Activated T-cell treated with anti-CD3 and anti-CD28 coated beads for 24 hours (primary cell): ENCODE data around the gene PCDH12.
"Not testable (repeated sequence)": the region's sequence is repeated elsewhere in the genome, so short reads cannot be mapped to it uniquely, and the experiment has no call there.

Experiments used
- DNase-seq: peaks from one replicate; pipeline ENCODE4 v3.0.0-alpha.2; 2020; ENCODE audit warnings: low read depth

PCDH12 gene

GRCh38 chr5:141935538-141935937 is 22.5 kb downstream of the PCDH12 start:
- DNase-seq = no peak

- DNase-seq = no peak
Measured at GRCh38 chr5:141934099-141934844, 23.7 kb downstream of the PCDH12 start.

- DNase-seq = no peak
Measured at GRCh38 chr5:141933151-141933550, 24.9 kb downstream of the PCDH12 start.

DNA sequence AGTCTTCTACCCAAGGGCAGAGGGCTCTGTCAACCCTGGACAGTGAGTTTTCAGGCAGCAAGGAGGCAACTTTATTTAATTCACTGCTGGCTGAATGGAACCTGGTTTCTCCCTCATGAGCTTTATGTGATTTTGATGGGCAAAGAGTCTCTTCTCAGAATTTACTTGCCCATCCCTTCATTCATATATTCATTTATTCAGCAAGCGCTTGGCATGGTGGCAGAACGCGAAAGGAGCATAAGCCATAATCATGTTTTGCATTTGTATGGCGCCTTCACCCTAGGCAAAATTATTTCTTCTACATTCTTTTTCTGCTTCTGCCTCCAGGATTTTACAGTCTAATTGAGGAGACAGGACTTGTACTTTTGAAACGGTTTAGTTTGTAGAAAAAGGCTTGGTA is 26.3 kb downstream of the PCDH12 start:
- no peak for DNase-seq

DNA sequence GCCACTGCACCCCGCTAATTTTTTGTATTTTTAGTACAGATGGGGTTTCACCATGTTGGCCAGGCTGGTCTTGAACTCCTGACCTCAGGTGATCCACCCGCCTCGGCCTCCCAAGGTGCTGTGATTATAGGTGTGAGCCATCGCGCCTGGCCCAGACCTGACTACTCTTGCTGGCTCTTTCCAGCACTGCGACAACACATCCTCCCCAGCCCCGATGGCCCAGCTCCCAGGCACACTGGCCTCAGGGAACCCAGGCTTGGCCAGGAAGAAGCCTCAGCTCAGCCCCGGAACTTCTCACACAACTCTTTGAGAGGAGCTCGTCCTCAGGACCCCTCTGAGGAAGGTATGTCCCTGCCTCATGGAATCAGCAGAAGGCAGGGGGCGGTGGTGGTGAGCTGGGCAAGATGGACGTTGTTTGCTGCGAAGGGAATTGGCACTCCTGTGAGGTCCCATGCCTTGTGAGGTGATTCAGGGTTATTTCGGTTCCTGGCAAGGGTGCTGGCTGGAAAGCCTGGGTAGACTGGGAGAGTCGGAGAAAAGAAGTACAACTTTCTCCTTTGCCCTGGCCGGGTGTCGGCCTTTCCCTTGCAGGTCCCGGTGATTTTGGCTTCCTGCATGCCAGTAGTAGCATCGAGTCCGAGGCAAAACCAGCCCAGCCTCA is 28.5 kb downstream of the PCDH12 start:
- DNase-seq = no peak

DNA sequence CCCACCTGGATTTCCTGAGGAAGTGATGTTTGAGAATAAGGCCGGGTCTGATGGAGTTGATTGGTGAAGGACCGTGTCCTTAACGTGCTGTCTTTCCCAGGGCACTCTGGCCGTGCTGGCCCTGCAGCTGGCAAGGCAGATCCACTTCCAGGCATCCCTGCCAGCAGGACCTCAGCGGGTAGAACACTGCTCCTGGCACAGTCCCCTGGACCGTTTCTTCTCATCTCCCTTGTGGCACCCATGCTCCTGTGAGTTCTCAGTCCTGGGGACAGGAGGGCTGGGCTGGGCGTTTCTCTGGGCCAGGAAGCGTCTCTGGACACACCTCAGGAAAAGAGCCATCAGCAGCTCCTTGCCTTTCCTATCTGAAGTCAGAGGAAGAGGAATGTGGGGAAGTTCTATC is 30.0 kb downstream of the PCDH12 start:
- DNase-seq = no peak

- DNase-seq = no peak
Measured at GRCh38 chr5:141926434-141926833, 31.6 kb downstream of the PCDH12 start.

GRCh38 chr5:141923448-141924313 is 34.3 kb downstream of the PCDH12 start, which contains the start of gene DELE1:
TSS of gene DELE1 (plus strand) at chr5:141923871. CDS start at chr5:141923942, 71 bp downstream.
- peak; percentile 96 for DNase-seq

- DNase-seq = not testable (repeated sequence)
Measured at GRCh38 chr5:141922827-141923447, 35.1 kb downstream of the PCDH12 start.

GRCh38 chr5:141920771-141921170 is 37.2 kb downstream of the PCDH12 start:
- DNase-seq = no peak

DNA sequence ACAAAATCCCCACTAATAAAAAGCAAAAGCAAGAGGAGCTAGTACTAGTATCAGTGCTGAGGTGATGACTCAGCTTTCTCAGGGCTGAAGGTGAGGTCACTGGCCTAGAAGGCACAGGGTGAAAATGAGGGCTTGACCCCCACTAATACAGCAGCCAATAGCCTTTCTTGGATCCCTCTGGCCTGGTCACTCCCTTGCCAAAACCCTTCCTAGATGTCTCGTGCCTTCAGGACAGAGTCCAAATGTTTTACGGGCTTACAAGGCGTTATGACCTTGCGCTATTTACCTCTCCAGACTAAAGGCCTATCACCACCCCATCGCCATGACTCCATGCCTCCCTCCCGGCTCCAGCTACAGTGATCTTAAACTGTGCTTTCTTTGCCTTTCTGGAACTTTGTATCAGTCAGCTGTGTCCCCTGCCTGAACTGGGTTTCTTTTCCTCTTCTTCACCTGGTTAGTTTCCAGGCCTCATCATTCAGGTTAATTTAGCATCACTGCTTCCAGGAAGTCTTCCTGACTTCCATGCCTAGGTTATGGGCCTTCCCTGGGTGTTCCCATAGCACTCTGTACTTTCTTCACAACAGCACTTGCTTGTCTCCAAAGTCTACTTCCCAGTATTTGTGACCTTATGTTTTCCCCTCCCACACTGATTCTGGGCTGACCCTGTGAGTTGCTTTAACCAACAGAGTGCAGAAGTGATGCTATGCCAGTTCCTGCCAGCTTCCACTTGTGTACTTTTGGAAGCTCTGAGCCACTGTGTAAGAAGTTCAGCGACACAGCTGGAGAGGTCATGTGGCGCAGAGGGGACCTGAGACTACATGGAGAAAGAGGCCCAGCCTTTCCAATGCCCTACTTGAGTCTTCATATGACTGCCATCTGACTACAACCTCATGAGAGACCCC is 38.5 kb downstream of the PCDH12 start:
- no peak for DNase-seq

DNA sequence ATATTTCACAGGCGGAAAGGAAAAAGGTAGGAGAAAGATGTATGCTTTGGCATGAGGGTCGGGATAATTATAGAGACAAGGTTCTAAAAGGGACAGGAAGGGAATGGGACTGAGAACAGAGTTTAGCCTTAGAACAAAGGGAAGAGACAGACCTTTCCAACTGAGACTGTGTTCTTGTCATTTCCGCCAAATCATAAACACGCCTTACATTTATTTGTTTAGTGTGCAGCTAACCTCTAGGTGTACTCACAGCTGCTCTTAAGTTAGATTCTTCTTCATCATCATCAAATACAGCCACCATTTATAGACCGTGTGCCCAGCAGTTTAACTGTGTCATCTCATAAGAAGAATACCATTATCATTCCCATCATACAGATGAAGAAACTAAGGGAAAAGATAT is 40.2 kb downstream of the PCDH12 start:
- DNase-seq = no peak

DNA sequence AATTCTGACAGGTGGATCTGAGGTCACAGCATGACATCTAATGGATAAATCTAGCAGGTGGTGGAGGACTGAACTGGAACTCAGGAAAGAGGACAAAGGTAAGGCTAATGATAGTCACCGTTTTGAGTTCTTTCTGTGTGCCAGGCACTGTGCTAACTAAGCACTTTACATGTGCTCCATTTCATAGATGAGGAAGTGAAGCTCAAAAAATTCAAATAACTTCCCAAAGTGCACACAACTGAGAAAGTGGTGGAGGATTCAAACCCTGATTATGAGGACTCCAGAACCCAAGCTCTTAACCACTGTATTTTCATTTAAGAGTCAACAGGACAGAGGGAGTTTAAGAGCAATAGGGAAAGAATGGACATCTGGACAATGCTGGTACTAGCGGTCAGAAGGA is 41.5 kb downstream of the PCDH12 start:
- no peak for DNase-seq

- DNase-seq = no peak
Measured at GRCh38 chr5:141915881-141916336, 42.1 kb downstream of the PCDH12 start.

DNA sequence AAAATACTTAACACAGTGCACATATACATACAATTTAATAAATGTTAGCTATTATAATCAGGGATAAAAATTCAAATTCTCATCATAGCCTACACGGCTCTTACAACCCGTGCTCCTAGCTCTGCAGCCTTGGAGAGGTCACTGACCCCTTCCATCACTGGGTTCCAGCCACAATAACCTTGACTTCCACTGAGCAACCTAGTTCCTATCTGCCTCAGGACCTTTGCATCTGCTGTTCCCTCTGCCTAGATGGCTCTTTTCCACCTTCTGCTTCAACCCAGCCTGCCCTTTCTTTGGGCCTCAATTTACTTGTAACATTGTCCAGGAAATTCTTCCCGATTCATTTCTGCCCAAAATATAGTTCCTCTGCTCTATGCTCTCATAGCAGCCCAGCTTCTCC is 43.2 kb downstream of the PCDH12 start:
- no peak for DNase-seq

DNA sequence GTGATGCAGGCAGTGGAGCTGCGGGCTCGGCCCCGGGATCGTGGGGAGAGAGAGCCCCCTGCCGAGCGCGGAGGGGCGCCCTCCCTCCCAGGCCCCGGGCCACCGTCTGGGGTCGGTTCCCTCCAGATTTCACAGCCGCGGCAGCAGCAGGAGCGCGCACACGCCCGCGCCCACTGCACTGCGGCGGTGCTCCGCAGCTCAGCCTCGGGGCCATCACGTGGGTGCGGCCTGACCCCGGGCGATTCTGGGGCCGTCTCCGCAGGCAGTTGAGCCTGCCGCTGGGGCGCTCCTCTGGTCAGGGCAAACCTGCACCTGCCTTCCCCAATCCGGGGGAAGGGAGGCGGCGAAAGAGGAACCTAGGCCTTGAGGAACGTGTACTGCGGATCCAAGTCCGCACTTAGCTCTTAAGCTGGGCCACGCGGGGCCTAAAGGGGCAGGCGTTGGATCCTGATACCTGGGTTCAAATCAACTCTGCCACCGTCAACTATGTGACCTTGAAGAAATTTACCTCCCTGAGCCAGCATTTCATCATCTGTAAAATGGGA is 43.7 kb downstream of the PCDH12 start:
- peak; percentile 2 for DNase-seq

DNA sequence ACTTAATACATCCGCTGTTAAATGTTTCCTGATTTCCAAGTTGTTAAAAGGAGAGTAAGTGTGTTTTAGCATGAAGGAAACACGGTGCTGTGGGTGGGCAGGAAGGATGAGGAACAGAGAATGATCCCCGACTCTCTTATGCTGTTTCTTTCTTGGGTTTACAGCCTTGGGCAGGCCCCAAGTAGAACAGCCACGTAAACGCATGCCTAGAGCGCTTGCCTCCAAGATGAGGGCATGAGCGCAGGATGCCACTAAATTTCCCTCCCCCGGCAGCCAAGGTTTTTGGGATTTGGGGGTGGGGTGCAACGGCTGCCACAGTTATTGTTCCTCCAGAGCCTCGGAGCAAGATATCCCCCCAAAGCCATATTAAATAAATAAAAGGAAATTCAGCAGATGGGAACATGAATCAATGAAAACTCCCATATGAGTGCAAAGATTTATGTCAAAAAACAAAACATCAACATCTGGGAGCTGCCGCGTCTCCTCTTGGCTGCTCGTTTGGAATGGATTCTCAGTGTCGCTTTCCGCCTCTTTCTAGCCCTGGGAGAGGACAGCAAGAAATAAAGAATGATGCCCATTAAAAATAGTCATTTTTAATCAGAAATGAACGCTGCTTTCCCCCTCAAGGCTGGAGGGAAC is 44.3 kb downstream of the PCDH12 start:
- no peak for DNase-seq

GRCh38 chr5:141910271-141910673 is 47.7 kb downstream of the PCDH12 start:
- no peak for DNase-seq

GRCh38 chr5:141909212-141909611 is 48.8 kb downstream of the PCDH12 start:
- DNase-seq = no peak

DNA sequence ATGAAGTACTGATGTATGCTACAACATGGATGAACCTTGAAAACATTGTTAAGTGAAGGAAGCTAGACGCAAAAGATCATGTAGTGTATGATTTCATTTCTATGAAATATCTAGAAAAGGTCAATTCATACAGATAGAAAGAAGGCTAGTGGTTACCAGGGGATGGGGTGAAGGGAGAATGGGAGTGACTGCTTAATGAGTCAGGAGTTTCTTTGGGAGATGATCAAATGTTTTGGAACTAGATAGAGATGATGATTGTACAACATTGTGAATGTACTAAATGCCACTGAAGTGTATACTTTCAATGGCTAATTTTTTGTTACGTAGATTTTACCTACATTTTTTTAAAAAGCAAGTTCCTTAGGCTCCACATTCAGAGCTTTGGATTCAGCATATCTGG is 49.2 kb downstream of the PCDH12 start:
- no peak for DNase-seq
